ENCODE measurements around the gene CRISP1. TPM values are rescaled to one million over a fixed set of nuclear protein-coding genes. Genes with fewer than 3 reads are reported as not detected.

Gene CRISP1
- total RNA-seq, 1 donor from 2014 or later: not detected

Other genes starting within 250 kb of the CRISP1 start
- gene RHAG, start 229.7 kb downstream of the CRISP1 start, total RNA-seq: 0.62 TPM
- gene CRISP2, start 153.0 kb downstream of the CRISP1 start, total RNA-seq: not detected
- gene CRISP3, start 122.1 kb downstream of the CRISP1 start, total RNA-seq: not detected
- not detected for gene PGK2, start 79.2 kb downstream of the CRISP1 start, total RNA-seq
- gene DEFB114, start 97.6 kb upstream of the CRISP1 start, total RNA-seq: not detected
- gene DEFB113, start 103.1 kb upstream of the CRISP1 start, total RNA-seq: not detected
- not detected for gene DEFB110, start 155.5 kb upstream of the CRISP1 start, total RNA-seq
- gene DEFB112, start 183.4 kb upstream of the CRISP1 start, total RNA-seq: not detected

Data from left ventricle myocardium superior (tissue), 1 donor.